ENCODE results near the gene RCN2.

Gene RCN2

GRCh38 chr15:76979331-76979925 is 47.9 kb downstream of the RCN2 start:
- no peaks in the 10 kb centered on the region for H3K36me3 ChIP-seq (ENCODE audit: control insufficient read depth, insufficient read depth, low read length)
- no peak overlapping the region for H3K4me3 ChIP-seq (ENCODE audit: low read length)
- no peaks in the 10 kb centered on the region for H3K9me3 ChIP-seq (ENCODE audit: control insufficient read depth, low read length)
- H3K4me1 ChIP-seq (ENCODE audit: control insufficient read depth, insufficient read depth, low read length) = no peaks in the 10 kb centered on the region
- no peak overlapping the region for H3K9ac ChIP-seq (ENCODE audit: low read length)
- no peaks in the 10 kb centered on the region for H3K27me3 ChIP-seq (ENCODE audit: control insufficient read depth, insufficient read depth, low read length)

GRCh38 chr15:76979996-76980520 is 48.5 kb downstream of the RCN2 start:
- no peaks in the 10 kb centered on the region for H3K27me3 ChIP-seq (ENCODE audit: control insufficient read depth, insufficient read depth, low read length)
- no peak overlapping the region for H3K4me3 ChIP-seq (ENCODE audit: low read length)
- H3K4me1 ChIP-seq (ENCODE audit: control insufficient read depth, insufficient read depth, low read length) = no peaks in the 10 kb centered on the region
- no peaks in the 10 kb centered on the region for H3K36me3 ChIP-seq (ENCODE audit: control insufficient read depth, insufficient read depth, low read length)
- no peak overlapping the region for H3K9ac ChIP-seq (ENCODE audit: low read length)
- no peaks in the 10 kb centered on the region for H3K9me3 ChIP-seq (ENCODE audit: control insufficient read depth, low read length)

DNA sequence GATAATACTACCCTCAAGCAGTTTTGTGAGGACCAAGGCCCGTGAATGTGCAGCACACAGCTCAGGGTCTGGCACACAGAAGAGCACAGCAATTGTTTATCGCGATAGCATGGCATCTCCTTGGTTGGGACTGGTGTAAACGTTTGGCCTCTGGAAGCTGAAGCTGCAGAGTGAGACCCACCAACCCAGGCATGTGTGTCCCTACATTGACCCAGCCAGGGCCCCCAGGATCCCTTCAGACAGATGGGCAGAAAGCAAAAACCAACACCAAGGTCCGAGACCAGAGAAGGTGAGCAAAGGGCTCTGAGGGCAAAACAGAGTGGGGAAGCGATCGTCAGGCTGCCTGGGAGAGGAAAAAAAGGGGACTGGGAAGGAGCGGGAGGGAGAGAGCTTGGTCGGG is 50.8 kb downstream of the RCN2 start:
- Histone ChIP-seq H3K27me3 (ENCODE audit: control insufficient read depth, insufficient read depth, low read length) (no peaks in the 10 kb centered on the region), H3K9ac (ENCODE audit: low read length) (no peak overlapping the region), H3K9me3 (ENCODE audit: control insufficient read depth, low read length) (no peaks in the 10 kb centered on the region), H3K4me3 (ENCODE audit: low read length) (no peak overlapping the region), H3K4me1 (ENCODE audit: control insufficient read depth, insufficient read depth, low read length) (no peaks in the 10 kb centered on the region), H3K36me3 (ENCODE audit: control insufficient read depth, insufficient read depth, low read length) (no peaks in the 10 kb centered on the region)

- Histone ChIP-seq H3K9ac (ENCODE audit: low read length) (no peak overlapping the region), H3K4me1 (ENCODE audit: control insufficient read depth, insufficient read depth, low read length) (no peaks in the 10 kb centered on the region), H3K4me3 (ENCODE audit: low read length) (no peak overlapping the region), H3K27me3 (ENCODE audit: control insufficient read depth, insufficient read depth, low read length) (no peaks in the 10 kb centered on the region), H3K36me3 (ENCODE audit: control insufficient read depth, insufficient read depth, low read length) (no peaks in the 10 kb centered on the region), H3K9me3 (ENCODE audit: control insufficient read depth, low read length) (no peaks in the 10 kb centered on the region)
Observed at GRCh38 chr15:76982756-76983155, 51.2 kb downstream of the RCN2 start.

DNA sequence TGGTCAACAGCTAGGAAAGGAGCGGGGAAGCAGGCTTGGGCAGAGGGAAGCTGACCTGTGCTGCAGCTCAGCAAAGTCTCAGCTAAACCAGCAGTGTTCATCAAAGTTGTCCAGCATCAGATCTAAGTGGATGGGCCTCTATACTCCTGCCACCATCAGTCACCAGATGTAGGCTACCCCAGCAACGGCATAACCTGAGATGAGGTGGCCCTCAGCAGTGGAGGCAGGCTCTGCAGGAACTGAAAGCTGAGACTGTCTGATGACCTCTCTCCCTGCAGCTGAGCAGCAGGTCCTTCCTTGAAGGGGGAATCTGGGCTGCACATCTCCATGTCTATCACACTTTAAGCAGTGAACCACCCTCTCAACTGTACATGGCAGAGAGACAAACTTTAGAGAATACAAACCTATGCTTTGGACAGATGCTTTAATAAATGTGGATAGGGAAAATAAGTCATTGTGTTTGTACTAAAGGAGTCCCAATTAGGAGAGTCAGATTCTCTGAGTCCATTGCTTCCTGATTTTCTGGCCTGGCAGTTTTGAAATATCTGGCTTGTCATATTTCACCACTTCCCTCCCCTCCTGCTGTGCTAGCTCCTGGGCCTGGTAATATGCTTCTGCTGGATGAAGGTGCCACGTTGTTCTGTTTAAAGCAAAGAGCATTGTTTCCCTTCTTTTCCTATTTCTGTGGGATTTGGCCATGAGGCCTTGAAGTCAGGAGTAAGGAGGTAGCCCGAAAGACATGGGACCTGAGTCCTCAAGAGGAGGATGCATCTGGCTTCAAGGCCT is 52.2 kb downstream of the RCN2 start:
- Histone ChIP-seq H3K9me3 (ENCODE audit: control insufficient read depth, low read length) (no peaks in the 10 kb centered on the region), H3K4me1 (ENCODE audit: control insufficient read depth, insufficient read depth, low read length) (peaks cover 6% of the 10 kb centered on the region), H3K9ac (ENCODE audit: low read length) (no peak overlapping the region), H3K27me3 (ENCODE audit: control insufficient read depth, insufficient read depth, low read length) (no peaks in the 10 kb centered on the region), H3K36me3 (ENCODE audit: control insufficient read depth, insufficient read depth, low read length) (no peaks in the 10 kb centered on the region), H3K4me3 (ENCODE audit: low read length) (no peak overlapping the region)

DNA sequence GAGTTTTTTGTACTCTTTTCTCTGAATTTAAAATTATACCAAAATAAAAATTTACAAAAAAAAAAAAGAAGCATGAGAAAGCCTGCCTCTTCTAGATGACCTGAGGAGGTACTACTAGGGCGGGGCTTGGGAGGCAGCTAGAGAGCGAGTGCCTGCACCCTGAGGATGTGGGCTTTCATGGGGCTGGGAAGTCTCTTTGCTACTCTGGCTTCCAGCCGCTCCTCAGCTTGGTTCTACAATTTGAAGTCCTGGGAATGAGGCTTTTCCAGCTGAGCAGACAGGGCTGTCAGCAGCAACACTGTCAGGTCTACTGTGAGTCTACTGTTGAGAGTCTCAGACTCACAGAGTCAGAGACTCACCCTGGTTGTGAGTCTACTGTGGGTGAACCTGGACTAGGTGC is 55.2 kb downstream of the RCN2 start:
- H3K4me1 ChIP-seq (ENCODE audit: control insufficient read depth, insufficient read depth, low read length) = peaks cover 6% of the 10 kb centered on the region
- no peaks in the 10 kb centered on the region for H3K27me3 ChIP-seq (ENCODE audit: control insufficient read depth, insufficient read depth, low read length)
- no peak overlapping the region for H3K9ac ChIP-seq (ENCODE audit: low read length)
- H3K36me3 ChIP-seq (ENCODE audit: control insufficient read depth, insufficient read depth, low read length) = no peaks in the 10 kb centered on the region
- no peaks in the 10 kb centered on the region for H3K9me3 ChIP-seq (ENCODE audit: control insufficient read depth, low read length)
- no peak overlapping the region for H3K4me3 ChIP-seq (ENCODE audit: low read length)

- Histone ChIP-seq H3K4me1 (ENCODE audit: control insufficient read depth, insufficient read depth, low read length) (peaks cover 6% of the 10 kb centered on the region), H3K36me3 (ENCODE audit: control insufficient read depth, insufficient read depth, low read length) (no peaks in the 10 kb centered on the region), H3K27me3 (ENCODE audit: control insufficient read depth, insufficient read depth, low read length) (no peaks in the 10 kb centered on the region), H3K9ac (ENCODE audit: low read length) (no peak overlapping the region), H3K4me3 (ENCODE audit: low read length) (no peak overlapping the region), H3K9me3 (ENCODE audit: control insufficient read depth, low read length) (no peaks in the 10 kb centered on the region)
Observed at GRCh38 chr15:76987276-76987675, 55.7 kb downstream of the RCN2 start.

DNA sequence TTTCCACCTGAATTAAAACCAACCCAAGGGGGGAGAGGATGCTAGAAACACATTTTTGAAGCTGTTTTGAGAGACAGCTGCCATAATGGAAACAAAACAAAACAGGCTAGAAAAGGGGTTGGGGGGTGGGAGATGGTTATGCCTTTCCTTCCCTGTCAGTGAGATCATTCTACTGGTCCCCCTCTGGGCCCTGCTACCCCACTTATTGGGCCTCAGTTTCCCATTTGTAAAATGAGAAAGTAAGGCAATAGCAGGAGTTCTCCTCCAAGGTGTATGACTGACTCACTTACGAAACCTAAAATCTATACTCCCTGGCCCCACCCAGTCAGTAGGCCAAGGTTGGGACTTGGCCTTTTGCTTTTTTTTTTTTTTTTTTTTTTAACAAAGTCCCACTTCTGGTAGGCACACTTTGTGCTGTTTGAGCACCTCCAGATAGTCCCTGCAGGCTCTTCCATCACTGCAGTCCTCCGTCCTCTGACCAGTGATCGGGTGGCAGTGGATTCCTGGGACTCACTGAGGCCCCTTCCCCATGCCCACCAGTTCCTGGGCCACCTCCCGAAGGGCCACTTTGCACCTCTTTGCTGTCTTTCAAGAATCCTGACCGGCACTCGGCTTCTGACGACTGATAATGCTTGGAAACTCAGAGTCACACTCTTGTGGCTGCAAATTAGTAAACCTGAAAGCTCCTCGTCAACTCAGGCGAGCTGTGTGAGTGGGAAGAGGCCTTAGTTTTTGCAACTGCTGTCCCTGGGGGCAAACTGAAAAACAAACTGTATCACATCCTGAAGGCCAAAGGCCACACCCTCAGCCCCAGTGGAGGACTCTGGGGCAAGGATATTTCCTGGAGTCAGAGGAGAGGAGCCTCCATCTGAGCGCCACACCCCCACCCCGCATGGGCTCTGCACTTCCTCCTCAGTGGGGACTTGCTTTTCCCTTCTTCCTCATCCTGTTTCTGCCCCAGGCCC is 56.6 kb downstream of the RCN2 start:
- no peaks in the 10 kb centered on the region for H3K36me3 ChIP-seq (ENCODE audit: control insufficient read depth, insufficient read depth, low read length)
- no peaks in the 10 kb centered on the region for H3K27me3 ChIP-seq (ENCODE audit: control insufficient read depth, insufficient read depth, low read length)
- H3K9ac ChIP-seq (ENCODE audit: low read length) = no peak overlapping the region
- peaks cover 6% of the 10 kb centered on the region for H3K4me1 ChIP-seq (ENCODE audit: control insufficient read depth, insufficient read depth, low read length)
- H3K4me3 ChIP-seq (ENCODE audit: low read length) = no peak overlapping the region
- no peaks in the 10 kb centered on the region for H3K9me3 ChIP-seq (ENCODE audit: control insufficient read depth, low read length)

GRCh38 chr15:76988867-76989780 is 57.6 kb downstream of the RCN2 start:
- Histone ChIP-seq H3K9me3 (ENCODE audit: control insufficient read depth, low read length) (no peaks in the 10 kb centered on the region), H3K36me3 (ENCODE audit: control insufficient read depth, insufficient read depth, low read length) (no peaks in the 10 kb centered on the region), H3K4me3 (ENCODE audit: low read length) (no peak overlapping the region), H3K27me3 (ENCODE audit: control insufficient read depth, insufficient read depth, low read length) (no peaks in the 10 kb centered on the region), H3K9ac (ENCODE audit: low read length) (no peak overlapping the region), H3K4me1 (ENCODE audit: control insufficient read depth, insufficient read depth, low read length) (peaks cover 9% of the 10 kb centered on the region)

GRCh38 chr15:76991048-76991447 is 59.5 kb downstream of the RCN2 start:
- Histone ChIP-seq H3K4me1 (ENCODE audit: control insufficient read depth, insufficient read depth, low read length) (peaks cover 9% of the 10 kb centered on the region), H3K4me3 (ENCODE audit: low read length) (no peak overlapping the region), H3K36me3 (ENCODE audit: control insufficient read depth, insufficient read depth, low read length) (no peaks in the 10 kb centered on the region), H3K27me3 (ENCODE audit: control insufficient read depth, insufficient read depth, low read length) (no peaks in the 10 kb centered on the region), H3K9ac (ENCODE audit: low read length) (no peak overlapping the region), H3K9me3 (ENCODE audit: control insufficient read depth, low read length) (no peaks in the 10 kb centered on the region)

All from mucosa of stomach (tissue), 1 donor.